Measurements from ENCODE around the gene PKP3.
"Not testable (repeated sequence)": the region's sequence is repeated elsewhere in the genome, so short reads cannot be mapped to it uniquely, and the experiment has no call there.

Gene PKP3

GRCh38 chr11:377883-378500 lies 16.0 kb upstream of the PKP3 start:
- DNase-seq: no peak

DNA sequence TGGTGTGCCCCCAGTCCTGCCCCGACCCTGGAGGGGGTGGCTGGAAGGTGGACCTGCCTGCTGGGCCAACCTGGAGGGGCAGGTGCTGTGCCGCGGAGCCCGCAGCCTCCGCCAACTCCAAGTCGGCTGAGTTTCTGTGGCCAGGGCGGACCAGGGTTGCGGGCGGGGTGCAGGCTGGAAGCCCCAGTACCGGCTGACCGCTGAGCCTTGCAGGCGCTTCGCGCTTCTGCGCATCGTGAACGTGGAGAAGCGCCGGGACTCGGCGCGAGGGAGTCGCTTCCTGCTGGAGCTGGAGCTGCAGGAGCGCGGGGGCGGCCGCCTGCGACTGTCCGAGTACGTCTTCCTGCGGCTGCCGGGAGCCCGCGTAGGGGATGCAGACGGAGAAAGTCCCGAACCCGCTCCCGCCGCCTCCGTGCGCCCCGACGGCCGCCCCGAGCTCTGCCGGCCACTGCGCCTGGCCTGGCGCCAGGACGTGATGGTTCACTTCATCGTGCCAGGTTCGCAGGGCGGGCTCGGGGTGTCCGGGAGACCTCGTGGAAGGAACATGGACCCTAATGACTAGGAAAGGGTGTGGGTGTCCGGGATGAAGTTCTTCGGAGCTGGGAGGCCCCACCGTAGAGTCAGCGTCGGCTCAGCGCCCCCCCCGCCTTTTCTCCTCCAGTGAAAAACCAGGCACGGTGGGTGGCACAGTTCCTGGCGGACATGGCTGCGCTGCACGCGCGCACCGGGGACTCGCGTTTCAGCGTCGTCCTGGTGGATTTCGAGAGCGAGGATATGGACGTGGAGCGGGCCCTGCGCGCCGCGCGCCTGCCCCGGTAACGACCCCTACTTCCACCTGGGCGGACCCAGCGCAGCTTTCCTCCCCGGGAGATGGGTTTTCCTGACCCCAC lies 14.6 kb upstream of the PKP3 start:
- no peak for DNase-seq

DNA sequence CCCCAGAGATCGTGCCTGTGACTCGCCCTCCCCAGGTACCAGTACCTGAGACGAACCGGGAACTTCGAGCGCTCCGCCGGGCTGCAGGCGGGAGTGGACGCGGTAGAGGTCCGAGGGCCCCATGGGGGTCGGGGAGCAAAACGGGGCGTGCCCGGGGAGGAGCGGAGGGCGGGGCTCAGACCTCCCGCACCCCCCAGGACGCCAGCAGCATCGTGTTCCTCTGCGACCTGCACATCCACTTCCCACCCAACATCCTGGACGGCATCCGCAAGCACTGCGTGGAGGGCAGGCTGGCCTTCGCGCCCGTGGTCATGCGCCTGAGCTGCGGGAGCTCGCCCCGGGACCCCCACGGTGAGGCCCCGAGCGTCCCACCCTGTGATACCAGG lies 13.9 kb upstream of the PKP3 start:
- DNase-seq: no peak

DNA sequence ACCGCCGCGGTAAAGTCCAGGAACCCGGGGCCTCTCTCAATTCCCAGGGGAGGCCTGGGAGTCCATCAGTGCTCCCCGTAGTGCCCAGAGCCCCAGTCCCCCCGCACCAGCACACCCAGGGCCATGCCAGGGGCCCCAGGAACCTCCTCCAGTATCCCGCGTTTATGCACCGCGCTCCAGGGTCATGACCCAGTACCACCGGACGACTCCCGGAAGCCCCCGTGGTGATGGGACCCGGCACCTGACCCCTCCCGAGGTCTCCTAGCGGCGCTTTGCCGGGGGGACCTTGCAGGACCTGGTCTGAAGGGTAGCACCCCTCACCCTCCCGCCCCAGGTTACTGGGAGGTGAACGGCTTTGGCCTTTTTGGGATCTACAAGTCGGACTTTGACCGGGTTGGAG lies 13.5 kb upstream of the PKP3 start:
- no peak for DNase-seq

DNA sequence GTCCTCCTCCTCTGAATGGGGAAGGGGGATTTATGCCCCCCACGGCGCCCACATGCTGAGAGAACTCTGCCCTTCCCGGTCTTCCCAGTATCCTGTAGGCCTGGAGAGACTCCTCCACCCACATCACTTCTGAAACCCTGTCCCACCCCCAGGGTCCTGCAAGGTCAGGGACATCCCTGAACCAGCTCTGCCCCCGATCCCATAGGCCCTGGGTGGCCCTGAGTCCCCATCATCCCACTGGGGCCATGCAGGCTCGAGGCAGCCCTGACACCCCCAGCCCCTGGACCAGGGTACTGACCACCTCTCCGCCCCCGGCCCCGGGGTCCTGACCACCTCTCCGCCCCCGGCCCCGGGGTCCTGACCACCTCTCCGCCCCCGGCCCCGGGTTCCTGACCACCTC lies 13.0 kb upstream of the PKP3 start:
- no peak for DNase-seq

- DNase-seq: no peak
Observed at GRCh38 chr11:381501-382072, 12.4 kb upstream of the PKP3 start.

- no peak for DNase-seq
Observed at GRCh38 chr11:382081-382629, 11.9 kb upstream of the PKP3 start.

GRCh38 chr11:383431-383830 lies 10.6 kb upstream of the PKP3 start:
- no peak for DNase-seq

DNA sequence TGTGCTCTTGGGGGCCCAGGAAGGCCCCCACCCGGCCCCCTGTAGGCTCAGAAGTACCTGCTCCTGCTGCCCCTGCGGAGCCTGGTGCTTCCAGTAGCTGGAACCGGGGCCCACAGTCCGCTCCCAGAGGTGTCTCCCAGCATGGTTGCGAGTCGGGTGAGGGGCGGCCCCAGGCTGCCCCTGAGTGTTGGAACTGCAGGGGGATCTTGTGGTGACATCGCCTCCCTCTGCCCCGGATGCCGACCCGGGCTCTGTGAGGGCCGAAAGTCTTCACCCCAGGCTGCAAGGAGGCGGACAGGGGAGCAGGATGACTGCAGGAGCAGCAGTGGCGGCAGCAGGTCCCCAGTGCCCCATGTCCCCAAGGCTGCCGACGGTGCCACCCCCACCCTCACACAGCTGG lies 9.5 kb upstream of the PKP3 start:
- no peak for DNase-seq

DNA sequence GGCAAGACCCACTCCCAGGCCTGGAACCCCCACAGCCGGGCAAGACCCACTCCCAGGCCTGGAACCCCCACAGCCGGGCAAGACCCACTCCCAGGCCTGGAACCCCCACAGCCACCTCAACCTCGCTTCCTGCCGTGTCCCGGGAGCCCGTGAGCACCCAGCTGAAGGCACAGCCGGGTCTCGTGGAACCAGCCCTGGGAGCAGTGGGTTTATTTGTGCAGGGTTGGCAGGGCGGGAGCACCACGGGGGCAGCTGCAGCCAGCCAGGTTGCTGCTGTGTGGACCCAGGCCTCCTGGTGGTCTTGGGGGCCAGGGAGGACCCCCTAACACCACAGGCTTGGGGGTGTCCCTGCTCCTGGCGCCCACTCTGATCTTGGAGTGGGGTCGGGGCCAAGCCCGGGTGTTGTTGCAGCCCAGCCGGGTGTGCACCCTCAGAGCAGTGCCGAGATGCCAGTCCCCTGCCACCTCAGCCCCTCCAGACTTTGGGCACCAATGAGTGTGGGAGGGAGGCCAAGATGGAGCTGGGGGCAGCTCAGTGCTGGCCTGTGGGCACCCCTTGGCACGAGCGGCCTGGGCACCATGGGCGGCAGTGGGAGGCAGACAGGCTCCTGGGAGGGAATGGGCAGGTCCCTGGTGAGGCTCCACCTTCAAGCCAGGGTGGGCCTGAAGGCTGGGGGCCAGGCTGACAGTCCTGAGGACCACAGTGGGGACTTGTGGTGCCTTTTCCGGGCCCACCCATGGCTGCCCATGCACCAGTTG lies 8.2 kb upstream of the PKP3 start:
- no peak for DNase-seq

DNA sequence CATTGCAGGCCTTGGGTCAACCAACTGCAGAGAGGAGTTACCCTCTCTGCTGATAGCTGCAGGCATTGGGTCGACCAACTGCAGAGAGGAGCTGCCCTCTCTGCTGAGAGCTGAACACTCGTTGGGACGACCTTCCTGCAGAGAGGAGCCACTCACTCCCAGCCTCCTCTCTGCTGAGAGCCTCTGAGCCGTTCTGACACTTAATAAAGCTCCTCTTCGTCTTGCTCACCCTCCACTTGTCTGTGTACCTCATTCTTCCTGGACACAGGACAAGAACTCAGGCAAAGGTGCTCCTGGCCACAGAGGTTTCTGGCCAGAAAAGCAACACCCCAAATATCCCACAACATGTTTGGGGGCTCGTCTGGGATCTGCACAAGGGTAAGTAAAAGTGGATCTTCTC lies 7.5 kb upstream of the PKP3 start:
- no peak for DNase-seq

DNA sequence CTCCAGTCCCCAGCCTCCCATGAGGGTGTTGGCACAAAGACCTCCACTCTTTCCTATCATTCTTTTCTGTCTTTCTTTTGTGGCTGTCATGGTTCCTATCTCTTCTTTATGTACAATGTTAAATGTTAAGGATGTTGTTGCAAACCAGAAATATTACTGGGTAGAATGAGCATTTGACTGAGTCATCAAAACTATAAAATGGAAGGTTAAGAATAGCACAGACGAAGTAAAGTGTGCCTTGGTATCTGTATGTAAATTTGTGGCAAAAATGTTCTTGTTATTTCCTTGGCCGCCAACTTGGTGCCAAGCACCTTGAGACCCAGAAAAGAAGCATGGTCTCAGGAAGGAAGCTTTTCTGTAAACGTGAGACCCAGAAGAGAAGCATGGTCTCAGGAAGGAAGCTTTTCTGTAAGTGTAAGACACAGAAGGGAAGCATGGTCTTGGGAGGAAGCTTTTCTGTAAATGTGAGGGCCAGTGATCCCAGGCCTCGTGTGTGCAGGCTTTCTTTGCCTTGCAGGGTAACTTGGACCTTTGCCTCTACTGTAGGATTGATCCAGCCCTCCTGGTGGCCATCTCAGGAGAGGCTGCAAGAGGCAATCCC lies 6.7 kb upstream of the PKP3 start:
- no peak for DNase-seq

- DNase-seq: not testable (repeated sequence)
Observed at GRCh38 chr11:389369-389768, 4.6 kb upstream of the PKP3 start.

GRCh38 chr11:390175-390574 lies 3.8 kb upstream of the PKP3 start:
- no peak for DNase-seq

- no peak for DNase-seq
Observed at GRCh38 chr11:391117-392017, 2.6 kb upstream of the PKP3 start.

- DNase-seq: no peak
Observed at GRCh38 chr11:392102-392777, 1.8 kb upstream of the PKP3 start.

- no peak for DNase-seq
Observed at GRCh38 chr11:393219-394033, 583 bp upstream of the PKP3 start.

DNA sequence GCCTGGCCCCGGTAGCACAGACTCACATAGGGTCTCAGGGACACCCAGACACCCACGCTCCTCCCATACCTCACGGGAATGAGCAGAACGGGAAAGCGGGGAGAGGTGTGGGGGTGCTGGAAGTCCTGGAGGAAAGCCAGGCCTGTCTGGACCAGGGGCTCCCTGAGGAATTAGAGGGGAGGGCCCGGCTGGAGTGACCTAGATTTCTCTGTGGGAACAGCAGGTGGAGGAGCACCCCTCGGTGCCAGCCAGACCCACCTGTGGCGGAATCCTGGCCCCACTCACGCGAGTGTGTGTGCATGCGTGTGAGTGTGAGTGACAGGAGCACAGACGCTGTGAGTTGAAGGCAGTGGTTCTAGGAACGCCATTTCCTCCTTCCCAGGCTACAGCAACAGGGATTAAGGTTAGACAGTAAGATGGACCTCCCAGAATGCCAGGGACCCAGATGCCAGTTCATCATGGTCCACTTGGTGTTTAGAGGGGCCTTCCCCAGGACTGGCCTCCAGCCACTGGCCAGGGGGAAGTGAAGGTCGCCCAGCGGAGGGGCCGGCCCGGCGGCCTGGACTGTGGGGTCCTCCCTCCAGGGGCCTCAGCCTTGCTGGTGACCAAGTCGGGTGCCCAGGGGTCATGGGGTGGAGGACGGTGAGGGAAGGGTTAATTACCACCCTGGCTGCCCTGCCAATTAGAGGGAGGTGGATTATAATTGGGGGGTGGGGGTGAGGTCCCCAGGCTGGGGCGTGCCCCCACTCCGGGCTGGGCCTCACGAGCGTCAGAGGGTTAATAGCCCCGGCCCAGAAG lies 1.0 kb downstream of the PKP3 start:
- DNase-seq: no peak

DNA sequence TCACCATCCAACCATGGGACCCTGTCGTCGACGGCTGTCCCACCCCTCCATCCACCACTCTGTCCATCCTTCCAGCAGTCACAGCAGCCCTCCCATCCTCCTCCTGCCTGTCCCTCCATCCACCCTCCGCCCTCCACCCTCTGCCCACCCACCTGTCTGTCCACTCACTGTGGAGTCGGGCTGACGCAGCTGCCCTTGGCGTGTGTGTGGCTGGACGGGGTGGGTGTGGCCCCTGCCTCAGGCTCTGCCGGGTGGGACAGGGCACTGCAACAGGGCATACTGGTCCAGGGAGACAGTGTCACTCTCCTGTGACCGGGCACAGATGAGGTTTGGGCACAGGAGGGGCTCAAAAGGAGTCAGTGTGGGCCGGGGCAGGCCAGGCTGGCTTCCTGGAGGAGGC lies 1.9 kb downstream of the PKP3 start:
- no peak for DNase-seq

Data from inflammatory macrophage treated with lipopolysaccharide for 4 hours (primary cell).